ENCODE measurements around the gene DAGLA. TPM values are rescaled to one million over a fixed set of nuclear protein-coding genes. Genes with fewer than 3 reads are reported as not detected.

The DAGLA gene
- total RNA-seq, 1 donor: 4.2 TPM

- peak overlapping the region; percentile 80 for H3K4me3 ChIP-seq (ENCODE audit: low read depth, low read length)
- no peak for DNase-seq (ENCODE audit: low read depth)
- no peak for TF ChIP-seq CTCF (IDR thresholded peaks at IDR 0.05; ENCODE audit: insufficient read depth, low read length)
These were observed 531 bp downstream of the DAGLA start for GRCh38 chr11:61680622-61681221.

DNA sequence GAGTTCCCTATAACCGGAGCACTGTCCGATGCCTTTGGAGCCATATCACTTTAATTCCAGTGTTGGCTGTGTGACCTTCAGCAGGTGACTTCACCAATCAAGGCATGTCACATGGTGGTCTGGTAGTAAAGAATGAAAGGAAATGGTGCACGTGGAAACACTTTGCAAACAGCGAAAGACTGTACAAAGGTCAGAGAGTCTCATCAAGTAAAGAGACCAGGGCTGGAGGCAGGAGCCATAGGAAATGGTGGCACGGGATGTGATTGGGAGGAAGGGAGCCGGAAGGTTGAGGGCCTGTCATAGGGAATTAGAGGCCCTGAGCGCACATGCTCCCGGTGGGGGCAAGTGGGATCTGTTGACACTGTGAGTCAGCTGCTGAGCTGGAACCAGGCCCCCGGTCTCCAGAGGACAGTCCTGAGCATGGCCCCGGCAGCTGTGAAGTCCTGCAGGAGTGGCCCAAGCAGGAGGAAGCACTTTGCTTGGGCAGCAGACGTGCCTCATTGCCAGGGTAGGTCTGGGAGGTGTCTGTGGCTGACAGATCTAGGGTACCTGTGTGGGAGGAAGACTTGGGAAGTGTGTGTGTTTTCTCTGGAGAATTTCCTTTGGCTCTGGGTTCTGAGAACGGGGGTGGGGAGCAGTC lies 2.0 kb downstream of the DAGLA start:
- H3K4me3 ChIP-seq (ENCODE audit: low read depth, low read length): no peak overlapping the region
- no peak for DNase-seq (ENCODE audit: low read depth)
- no peak for TF ChIP-seq CTCF (IDR thresholded peaks at IDR 0.05; ENCODE audit: insufficient read depth, low read length)

- TF ChIP-seq CTCF (IDR thresholded peaks at IDR 0.05; ENCODE audit: insufficient read depth, low read length): no peak
- no peak overlapping the region for H3K4me3 ChIP-seq (ENCODE audit: low read depth, low read length)
- DNase-seq (ENCODE audit: low read depth): no peak
These were observed 2.9 kb downstream of the DAGLA start for GRCh38 chr11:61682906-61683675.

- TF ChIP-seq CTCF (IDR thresholded peaks at IDR 0.05; ENCODE audit: insufficient read depth, low read length): no peak
- DNase-seq (ENCODE audit: low read depth): peak; percentile 55
- H3K4me3 ChIP-seq (ENCODE audit: low read depth, low read length): peak overlapping the region; percentile 22
These were observed 4.0 kb downstream of the DAGLA start for GRCh38 chr11:61683961-61684869.

DNA sequence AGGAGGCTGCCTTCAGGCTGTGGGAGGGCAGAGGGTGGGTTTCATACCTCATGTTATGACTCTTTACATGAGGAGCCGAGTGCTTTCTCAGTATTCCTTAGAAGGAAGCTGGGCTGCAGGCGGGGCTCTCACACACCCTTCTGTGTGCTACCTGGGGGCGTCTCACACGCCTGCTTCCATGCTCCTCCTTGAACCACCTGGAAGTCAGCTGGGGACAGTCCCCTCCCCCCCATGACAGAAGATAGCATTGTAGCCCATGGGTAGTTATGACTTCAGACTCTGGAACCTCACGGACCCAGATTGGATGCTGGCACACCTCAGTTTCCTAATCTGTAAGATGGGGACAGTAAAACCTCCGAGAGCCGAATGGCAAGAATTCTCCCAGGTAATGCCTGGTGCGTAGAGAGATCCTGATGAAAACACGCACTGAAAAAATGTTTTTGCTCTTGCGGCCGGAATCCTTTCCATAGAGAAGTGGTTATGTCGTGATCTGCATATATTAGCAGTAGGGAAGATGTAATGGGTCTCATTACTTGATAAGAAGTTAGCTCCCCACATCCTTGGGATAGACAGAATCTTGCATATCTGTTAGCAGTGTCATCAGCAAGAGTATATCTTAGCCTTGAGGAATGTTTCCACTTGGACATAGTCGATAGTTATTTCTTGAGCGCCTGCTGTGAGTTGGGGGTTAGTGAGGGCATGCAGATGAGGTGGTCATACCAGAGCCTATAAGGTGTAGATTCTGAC lies 4.9 kb downstream of the DAGLA start:
- no peak for DNase-seq (ENCODE audit: low read depth)
- H3K4me3 ChIP-seq (ENCODE audit: low read depth, low read length): no peak overlapping the region
- no peak for TF ChIP-seq CTCF (IDR thresholded peaks at IDR 0.05; ENCODE audit: insufficient read depth, low read length)

- TF ChIP-seq CTCF (IDR thresholded peaks at IDR 0.05; ENCODE audit: insufficient read depth, low read length): no peak
- no peak for DNase-seq (ENCODE audit: low read depth)
- H3K4me3 ChIP-seq (ENCODE audit: low read depth, low read length): no peak overlapping the region
These were observed 5.4 kb downstream of the DAGLA start for GRCh38 chr11:61685617-61685967.
